ENCODE results near the gene HEATR5B.

- TF ChIP-seq CTCF (optimal IDR thresholded peaks at IDR 0.05 in 1 of 3, IDR thresholded peaks at IDR 0.05 in 1 of 3, conservative IDR thresholded peaks at IDR 0.05 in 1 of 3; ENCODE audit: extremely low read depth in 1 of 3, insufficient read depth in 2 of 3, low read length in 3 of 3), result no peak
- TF ChIP-seq EZH2 (IDR thresholded peaks at IDR 0.05; ENCODE audit: low read length), result no peak
Measured at GRCh38 chr2:37132914-37133313, 48.7 kb upstream of the HEATR5B start.
